HG03280 (cell line): ENCODE results near the gene FAM107B.

Source experiments
- ATAC-seq: cut with Tn5 transposase; IDR thresholded peaks from one replicate; pipeline ENCODE4 v1.9.1; 2021; ENCODE audit warnings: mild to moderate bottlenecking, moderate library complexity; ENCODE audit not compliant: unreplicated experiment

The FAM107B gene

DNA sequence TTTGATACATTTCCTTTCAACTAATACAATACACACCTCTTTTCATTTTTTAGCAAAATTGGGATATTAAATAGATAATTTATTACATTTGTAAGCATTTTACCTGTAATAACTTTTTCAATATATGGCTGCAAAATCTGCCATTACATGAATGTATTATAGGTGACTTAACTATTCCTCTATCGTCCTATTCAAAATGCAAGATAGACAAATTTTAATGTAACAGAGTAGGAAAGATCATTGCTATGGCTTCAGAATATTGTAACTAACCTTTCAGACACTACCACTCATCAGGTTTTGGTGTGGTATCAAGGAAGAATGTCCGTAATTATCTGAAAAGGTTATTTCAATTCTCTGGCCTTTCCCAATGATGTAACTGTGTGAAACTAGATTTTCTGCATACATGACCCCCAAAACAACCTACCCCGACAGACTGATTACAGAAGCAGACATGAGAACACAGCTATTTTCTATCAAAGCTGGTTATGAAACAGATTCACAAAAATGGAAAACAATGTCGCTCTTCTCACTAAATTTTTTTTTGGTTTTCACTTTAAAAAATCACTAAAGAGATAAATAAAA is 211.2 kb downstream of the FAM107B start:
- no peak for ATAC-seq

- ATAC-seq = no peak
These were observed 211.7 kb downstream of the FAM107B start for GRCh38 chr10:14563076-14563336.

GRCh38 chr10:14562218-14563075 is 212.2 kb downstream of the FAM107B start:
- ATAC-seq = no peak

GRCh38 chr10:14560791-14561765 is 213.6 kb downstream of the FAM107B start:
- no peak for ATAC-seq

GRCh38 chr10:14560274-14560673 is 214.4 kb downstream of the FAM107B start:
- no peak for ATAC-seq

DNA sequence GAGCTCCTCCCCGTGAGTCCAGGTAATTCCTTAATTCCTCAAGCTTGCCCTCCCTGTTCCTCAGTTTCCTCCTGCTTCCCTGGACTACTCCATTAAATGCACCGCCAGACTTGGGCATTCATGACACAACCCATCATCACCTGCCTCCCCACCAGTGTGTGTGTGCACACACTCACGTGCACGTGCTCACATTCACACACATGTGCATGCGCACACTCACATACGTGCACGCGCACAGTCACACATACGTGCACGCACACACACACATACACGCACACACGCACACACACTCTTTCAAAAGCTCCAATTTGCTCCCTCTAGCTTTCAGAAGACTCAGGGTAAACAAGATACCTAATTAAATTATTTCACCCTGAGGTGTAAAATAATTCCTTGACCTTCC is 216.7 kb downstream of the FAM107B start:
- no peak for ATAC-seq

GRCh38 chr10:14557567-14557966 is 217.1 kb downstream of the FAM107B start:
- no peak for ATAC-seq

DNA sequence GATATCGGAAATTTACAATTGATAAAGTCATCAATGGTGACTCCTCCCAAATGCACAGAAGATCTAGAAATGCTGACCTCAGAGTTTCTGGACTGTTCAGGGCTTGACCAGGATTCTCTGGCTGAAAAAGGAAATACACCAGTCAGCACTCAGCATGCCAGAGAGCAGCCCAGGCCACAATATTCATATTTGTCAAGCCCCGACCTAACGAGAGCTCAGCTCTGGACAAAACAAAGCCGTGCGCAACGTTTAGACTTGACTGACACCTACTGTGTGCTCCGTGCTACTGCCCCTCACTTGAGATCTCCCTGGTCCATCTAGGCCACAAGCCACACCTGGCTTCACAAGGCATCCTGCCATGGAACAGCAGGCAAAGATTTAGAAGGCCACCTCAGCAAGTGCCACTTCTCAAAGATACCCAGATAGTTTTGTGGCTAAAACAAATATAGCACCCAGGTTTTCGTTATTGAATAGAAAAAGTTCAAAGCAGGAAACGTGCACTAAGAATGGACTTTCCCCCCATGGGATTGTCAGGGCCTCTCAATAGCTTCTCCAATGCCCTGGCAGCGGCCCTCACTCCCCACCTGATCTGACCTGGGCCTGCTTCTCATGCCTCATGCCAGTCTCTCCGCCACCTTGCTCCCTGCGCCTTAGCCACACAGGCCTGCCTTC is 218.3 kb downstream of the FAM107B start:
- ATAC-seq = no peak

- ATAC-seq = no peak
These were observed 218.9 kb downstream of the FAM107B start for GRCh38 chr10:14555807-14556206.

GRCh38 chr10:14554491-14555205 is 220.0 kb downstream of the FAM107B start:
- ATAC-seq = no peak

GRCh38 chr10:14554091-14554490 is 220.6 kb downstream of the FAM107B start:
- no peak for ATAC-seq

- no peak for ATAC-seq
These were observed 221.2 kb downstream of the FAM107B start for GRCh38 chr10:14553448-14553847.

DNA sequence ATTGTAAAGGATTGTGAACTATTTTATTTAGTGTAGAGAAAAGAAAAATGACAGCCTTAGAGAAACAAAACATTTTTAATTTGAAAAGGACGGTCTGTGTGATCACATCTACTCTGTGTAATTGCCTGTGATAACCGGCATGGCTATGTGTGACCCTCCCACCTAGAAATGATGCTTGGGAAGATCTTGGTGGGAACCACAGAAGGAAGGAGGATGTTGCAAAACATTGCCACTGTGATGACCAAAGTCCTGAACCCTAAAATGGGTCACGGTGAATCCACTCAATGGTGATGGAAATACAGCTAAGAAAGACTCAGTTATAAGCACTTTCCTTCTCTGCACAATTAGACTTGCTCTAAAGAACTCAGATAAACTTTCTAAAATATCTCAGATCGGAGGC is 222.7 kb downstream of the FAM107B start:
- ATAC-seq = no peak

GRCh38 chr10:14550471-14550981 is 224.2 kb downstream of the FAM107B start:
- no peak for ATAC-seq

- ATAC-seq = no peak
These were observed 225.2 kb downstream of the FAM107B start for GRCh38 chr10:14549496-14549895.

DNA sequence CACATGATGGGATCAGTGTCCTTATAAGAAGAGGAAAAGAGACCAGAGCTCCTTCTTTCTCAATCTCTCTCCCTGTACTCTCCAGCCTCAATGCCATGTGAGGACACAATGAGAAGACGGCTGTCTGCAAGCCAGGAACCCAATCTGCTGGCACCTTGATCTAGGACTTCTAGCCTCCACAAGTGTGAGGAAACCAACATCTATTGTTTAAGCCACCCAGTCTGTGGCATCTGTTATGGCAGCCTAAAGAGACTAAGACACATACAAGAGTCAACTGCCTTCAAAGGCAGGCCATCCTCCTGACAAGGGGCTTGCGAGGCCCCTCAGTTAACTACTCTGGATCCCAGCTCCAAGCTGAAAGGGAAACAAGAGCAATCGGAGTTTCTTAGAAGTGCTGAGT is 225.7 kb downstream of the FAM107B start:
- no peak for ATAC-seq

GRCh38 chr10:14548474-14548873 is 226.2 kb downstream of the FAM107B start:
- no peak for ATAC-seq

DNA sequence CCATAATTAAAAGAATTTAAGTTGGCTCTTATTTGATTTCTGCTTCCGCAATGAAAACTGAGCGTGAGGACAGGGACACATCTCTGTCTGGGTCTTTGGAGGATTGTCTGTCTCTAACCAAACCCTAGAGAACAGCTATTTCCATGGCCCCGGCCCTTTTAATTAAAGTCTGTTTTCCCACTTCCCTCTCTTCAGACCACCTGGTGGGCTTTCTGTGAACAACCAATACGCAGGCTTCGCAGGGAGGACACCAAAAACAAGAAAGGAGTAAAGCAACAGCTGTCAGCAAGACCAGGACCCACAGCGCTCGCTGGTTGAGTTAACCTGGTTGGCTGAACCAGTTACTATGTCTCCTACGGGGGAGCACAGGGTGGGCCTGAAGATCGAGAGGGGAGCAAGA is 226.9 kb downstream of the FAM107B start:
- ATAC-seq = no peak

DNA sequence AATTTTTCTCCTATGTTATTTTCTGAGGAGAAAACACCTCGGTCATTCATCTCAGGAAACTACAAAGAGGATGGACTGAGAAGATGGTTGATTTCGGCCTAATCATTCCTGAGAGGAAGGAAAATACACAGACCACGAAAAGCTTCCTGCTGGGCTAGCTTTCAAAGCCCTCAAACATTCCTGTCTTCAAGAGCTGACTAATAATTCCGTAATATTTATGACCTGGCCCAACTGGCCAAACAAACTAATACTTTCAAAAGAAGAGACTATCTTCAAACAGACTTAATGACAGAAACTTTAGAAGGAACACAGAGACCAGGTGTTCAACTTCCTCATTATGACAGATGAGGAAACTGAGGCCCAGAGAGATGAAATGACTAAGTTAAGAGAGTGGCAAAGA is 228.9 kb downstream of the FAM107B start:
- no peak for ATAC-seq

GRCh38 chr10:14543904-14544210 is 230.8 kb downstream of the FAM107B start:
- ATAC-seq = no peak
